GDM1 (cell line): Measurements from ENCODE around the gene MXD4.
"Not testable (repeated sequence)": the region's sequence is repeated elsewhere in the genome, so short reads cannot be mapped to it uniquely, and the experiment has no call there.

Source experiments
- DNase-seq: peaks from one replicate; lab custom pipeline; 2025; lab: John Stamatoyannopoulos, UW

The MXD4 gene

GRCh38 chr4:2250357-2251072, 11.4 kb downstream of the MXD4 start:
- no peak for DNase-seq

- no peak for DNase-seq
Observed at GRCh38 chr4:2249526-2250356, 12.2 kb downstream of the MXD4 start.

GRCh38 chr4:2248821-2249261, 13.1 kb downstream of the MXD4 start:
- no peak for DNase-seq

- no peak for DNase-seq
Observed at GRCh38 chr4:2248044-2248780, 13.7 kb downstream of the MXD4 start.

GRCh38 chr4:2247128-2248043, 14.5 kb downstream of the MXD4 start:
- DNase-seq: no peak

GRCh38 chr4:2246384-2247127, 15.4 kb downstream of the MXD4 start:
- no peak for DNase-seq

- DNase-seq: no peak
Observed at GRCh38 chr4:2245787-2246275, 16.1 kb downstream of the MXD4 start.

GRCh38 chr4:2245057-2245786, 16.7 kb downstream of the MXD4 start:
- no peak for DNase-seq

GRCh38 chr4:2243681-2244380, 18.1 kb downstream of the MXD4 start:
- DNase-seq: peak; percentile 60

- peak; percentile 97 for DNase-seq
Observed at GRCh38 chr4:2241410-2242353, 20.2 kb downstream of the MXD4 start, which contains the start of the genes HAUS3 and POLN. Gene HAUS3, minus strand, starts transcription at chr4:2242121. Its CDS starts 1,175 bp downstream, at chr4:2240946. Gene POLN, minus strand, starts transcription at chr4:2242121. Its CDS starts 12,890 bp downstream, at chr4:2229231.

- DNase-seq: no peak
Observed at GRCh38 chr4:2241003-2241402, 20.9 kb downstream of the MXD4 start.

- no peak for DNase-seq
Observed at GRCh38 chr4:2236944-2237666, 24.8 kb downstream of the MXD4 start.

GRCh38 chr4:2231082-2231481, 30.8 kb downstream of the MXD4 start:
- DNase-seq: no peak

GRCh38 chr4:2226261-2226660, 35.6 kb downstream of the MXD4 start:
- DNase-seq: no peak

GRCh38 chr4:2222838-2223237, 39.1 kb downstream of the MXD4 start:
- DNase-seq: no peak

- DNase-seq: not testable (repeated sequence)
Observed at GRCh38 chr4:2221378-2221777, 40.5 kb downstream of the MXD4 start.

GRCh38 chr4:2220016-2220630, 41.8 kb downstream of the MXD4 start:
- peak; percentile 60 for DNase-seq
